Right hindlimb (tissue), 1 donor: ENCODE data around the gene ANXA6.

Source experiments
- DNase-seq: peaks from one replicate; pipeline ENCODE4 v3.0.0-alpha.2; 2018

Gene ANXA6

DNA sequence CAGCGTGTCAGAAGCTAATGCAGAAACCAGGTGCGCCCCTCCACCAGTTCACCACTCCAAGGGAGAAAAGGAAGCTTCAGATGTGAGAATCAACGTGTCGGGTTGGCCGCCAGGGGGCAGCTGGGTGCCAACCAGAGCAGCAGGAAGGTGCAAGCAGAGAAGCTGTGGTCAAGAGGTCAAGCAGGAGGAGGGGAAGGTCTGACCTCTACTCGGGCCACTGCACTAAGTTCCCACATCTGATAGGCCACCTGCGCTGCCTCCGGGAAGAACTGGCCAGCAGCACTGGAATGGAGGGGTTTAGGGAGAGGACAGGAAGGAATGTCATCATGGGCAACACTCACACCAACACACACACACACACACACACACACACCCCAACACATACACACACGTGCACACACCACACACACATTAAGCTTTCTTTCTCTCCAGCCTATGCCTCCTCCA lies 31.4 kb downstream of the ANXA6 start:
- peak; percentile 65 for DNase-seq

DNA sequence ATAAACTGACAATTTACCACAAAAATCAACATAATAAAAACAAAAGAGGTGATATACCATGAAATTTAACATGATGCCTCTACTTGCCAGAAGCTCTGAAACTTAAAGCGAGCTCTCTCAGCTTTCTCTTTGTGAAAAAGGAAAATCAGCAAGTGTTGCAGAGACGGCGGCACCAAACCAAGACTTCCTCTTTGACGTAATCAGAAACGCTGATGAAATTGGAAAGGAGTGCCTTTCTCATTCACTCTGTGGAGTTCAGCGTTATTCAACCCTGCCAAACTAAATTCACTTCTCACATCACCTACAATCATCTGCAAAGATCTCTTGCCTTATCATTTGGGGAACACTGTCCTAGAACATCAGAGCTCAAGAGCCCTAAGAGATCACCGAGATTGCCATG lies 32.2 kb downstream of the ANXA6 start:
- no peak for DNase-seq

GRCh38 chr5:151123897-151124751 lies 33.5 kb downstream of the ANXA6 start:
- DNase-seq, result no peak

DNA sequence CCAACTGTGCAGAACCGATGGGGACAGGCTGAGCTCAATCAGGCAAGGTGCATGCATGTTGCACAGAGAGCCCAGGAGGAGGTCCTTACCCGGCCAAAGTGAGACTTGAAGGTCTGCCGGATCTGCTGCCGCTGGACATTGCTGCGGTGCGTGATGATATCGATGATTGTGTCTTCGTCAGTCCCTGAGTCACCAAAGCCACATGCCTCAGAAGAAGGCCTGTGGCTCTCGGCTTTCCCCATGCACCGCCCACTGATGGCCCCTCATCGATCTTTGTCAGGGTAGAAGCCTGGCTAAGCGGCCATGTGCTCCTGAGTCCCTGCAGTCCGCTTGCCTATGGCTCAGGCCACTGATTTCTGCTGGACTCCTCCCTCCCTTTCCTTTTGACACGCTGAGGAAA lies 34.8 kb downstream of the ANXA6 start:
- no peak for DNase-seq

DNA sequence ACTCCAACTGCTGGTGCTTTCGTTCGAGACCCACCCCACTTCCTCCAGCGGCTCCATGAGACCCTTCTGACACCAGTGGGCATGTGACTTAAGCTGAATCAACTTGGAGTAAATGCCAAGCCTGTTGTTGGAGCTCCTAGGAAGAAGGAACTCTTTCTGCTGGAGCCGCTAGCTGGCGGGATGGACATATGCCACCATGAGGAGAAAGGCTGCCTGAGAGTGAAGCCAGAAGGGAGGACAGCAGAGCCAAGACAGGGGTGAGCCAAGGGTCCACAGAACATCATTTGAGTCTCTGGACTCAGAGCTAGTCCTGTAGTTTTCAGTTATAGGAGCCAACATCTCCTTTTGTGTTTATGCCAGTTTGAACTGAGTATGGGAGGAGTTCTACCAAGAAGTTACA lies 35.9 kb downstream of the ANXA6 start:
- DNase-seq, result no peak

DNA sequence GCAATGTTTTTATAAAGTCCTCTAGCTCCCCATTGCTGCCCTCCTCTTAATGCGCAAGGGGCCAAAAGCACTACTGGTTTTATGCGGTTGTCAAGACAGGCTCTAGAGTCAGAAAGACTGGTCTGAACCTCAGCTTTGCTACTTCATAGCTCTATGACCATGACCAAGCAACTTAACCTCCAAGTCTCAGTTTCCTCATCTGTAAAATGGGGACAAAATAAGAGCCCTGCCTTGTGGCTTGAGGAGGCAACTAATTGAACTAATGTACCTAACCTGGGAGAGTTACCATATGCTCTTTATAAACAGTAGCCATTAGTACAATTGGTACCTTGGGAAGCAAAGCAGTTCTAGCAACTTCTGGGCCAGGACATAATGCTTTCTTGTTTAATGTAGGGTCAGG lies 36.5 kb downstream of the ANXA6 start:
- DNase-seq, result no peak

DNA sequence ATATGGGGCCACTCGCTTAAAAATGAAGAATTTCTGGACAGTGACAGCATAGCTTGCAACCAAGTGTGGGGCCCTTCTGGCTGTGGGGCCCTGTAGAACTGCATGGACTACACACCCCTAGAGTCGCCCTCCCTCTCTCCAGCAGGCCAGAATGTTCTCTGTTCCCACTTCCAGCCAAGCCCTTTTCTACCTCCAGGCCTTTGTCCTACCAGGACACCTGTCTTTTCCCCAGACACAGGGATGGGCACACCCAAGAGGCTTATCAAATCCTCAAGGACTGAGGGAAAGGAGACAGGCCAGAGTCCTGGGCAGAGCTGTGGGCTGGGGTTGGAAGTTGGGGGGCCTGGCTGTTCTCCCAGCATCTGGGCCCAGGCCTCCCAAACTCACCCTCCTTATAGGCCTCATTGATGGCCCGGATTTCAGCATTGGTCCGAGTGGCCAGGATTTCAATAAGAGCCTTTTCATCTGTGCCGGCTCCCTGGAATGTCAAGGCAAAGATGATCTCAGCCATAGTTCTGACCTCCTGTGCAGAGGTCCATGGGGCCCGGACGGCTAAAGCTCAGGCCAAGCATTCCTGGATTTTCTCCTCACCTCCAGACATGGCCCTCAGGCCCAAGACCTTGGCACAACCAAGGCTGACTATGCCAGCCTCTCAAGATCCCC lies 38.5 kb downstream of the ANXA6 start:
- DNase-seq, result no peak

GRCh38 chr5:151115272-151115905 lies 42.2 kb downstream of the ANXA6 start:
- DNase-seq, result peak; percentile 84

DNA sequence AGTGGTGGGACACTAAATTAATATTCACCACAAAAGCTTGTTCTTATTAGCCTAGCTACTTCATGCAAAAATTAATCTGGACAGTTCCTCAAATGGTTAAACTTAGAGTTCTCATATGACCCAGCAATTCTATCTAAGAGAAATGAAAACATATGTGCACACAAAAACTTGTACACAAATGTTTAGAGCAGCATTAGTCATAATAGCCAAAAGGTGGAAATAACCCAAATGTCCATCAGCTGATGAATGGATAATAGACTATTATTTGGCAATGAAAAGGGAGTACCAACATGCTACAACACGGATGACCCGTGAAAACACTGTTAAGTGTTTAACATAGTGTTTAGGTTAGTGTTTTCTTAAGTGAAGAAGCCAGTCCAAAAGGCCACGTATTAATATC lies 43.9 kb downstream of the ANXA6 start:
- no peak for DNase-seq

DNA sequence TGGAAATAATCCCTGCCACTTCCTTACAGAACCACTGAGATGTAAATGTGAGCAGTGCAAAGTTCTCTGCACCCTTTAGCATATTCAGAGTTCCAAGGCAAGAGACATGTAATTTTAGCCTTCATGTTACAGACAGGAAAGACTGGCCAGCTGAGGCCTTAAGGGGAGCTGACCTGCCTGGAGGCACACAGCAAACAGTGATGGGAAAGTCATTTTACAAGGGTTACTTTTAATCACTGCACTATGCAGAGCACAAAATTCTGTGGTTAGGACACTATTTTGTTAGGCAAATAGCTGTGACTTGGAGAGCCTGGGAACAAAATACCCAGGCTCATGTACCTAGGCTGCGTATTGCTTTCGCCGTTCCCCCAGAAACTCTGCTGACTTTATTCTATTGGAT lies 46.6 kb downstream of the ANXA6 start:
- DNase-seq, result no peak

DNA sequence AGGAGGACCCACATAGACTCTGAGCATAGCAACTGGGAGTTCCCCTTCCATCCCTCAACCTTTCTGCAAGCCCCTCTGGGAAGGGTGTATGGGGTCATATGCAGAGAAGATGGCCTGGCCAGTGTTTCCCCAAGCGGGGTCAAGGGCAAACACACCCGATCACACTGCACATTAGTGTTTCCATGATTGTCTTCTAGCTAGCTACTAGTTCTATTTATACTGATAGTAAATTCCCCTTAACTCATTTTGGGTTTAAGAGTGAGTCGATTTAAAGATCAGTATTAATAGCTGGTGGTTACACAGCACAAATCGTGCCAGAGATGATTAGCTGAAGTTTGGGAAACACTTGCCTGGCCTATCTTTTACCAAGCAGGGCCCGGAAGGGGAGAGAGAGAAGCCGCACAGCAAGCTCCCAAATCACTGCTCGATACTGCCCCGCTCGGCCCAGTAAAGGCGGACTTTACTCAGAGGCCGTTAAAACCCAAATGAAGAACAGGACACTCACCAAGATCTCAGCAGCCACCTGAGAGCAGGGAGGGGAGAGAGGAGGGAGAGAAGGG lies 47.4 kb downstream of the ANXA6 start:
- no peak for DNase-seq

DNA sequence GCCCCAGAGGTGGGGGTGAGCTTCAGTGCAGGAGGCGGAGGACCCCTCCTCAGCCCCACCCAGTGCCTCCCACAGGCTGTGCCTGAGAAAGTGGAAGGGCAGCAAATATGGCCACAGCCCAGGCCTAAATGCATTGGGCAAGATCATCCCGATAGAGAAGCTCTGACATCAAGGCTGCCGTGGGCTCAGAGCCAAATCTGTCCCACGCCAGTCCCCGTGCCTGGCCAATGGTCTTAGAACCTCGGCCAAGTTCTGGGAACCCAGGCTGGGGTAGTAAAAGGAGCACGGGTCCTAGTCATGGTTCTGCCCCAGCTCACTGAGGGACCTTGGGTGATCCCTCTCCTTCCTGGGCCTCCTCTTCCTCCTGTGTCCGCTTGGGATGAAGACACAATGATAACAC lies 49.0 kb downstream of the ANXA6 start:
- no peak for DNase-seq

DNA sequence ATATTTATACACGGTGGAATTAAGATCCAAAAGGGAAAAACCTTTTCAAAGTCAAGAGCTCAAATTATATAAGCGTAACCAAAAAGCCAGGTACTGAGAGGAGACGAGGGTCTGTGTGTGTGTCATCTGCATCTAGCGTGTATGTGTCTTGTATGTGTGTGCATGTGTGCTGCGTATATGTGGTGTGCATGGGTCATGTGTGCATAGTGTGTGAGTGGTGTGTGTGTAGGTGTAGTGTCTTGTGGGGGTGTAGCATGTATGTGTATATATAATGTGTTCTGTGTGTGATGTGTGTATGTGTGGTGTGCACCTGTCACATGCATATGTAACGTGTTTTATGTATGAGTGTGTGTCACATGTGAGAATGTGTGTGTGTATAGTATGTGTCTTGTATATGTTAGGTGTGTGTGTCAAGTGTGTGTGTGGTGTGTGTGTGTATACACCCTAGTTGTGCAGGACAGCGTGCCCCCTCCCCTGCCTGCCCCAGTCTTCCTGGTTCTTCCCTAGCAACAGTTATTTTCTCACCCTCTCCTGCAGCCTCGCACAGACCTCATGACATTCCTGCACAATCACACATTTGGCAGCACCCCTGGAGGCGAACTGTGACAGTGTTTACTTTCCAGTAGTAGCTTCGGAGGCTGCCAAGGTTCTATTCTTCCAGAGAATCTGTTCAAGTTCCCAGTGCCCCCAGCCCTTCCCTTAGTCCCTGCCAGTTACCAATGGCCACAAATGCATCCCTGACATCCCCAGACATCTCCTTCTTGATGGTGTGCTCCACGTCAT lies 49.6 kb downstream of the ANXA6 start:
- no peak for DNase-seq

- DNase-seq, result no peak
Measured at GRCh38 chr5:151107084-151107483, 50.5 kb downstream of the ANXA6 start.

- DNase-seq, result no peak
Measured at GRCh38 chr5:151106509-151106908, 51.1 kb downstream of the ANXA6 start.

- DNase-seq, result no peak
Measured at GRCh38 chr5:151106043-151106442, 51.5 kb downstream of the ANXA6 start.

- DNase-seq, result no peak
Measured at GRCh38 chr5:151105561-151105960, 52.0 kb downstream of the ANXA6 start.

- DNase-seq, result no peak
Measured at GRCh38 chr5:151104795-151105194, 52.8 kb downstream of the ANXA6 start.

GRCh38 chr5:151101746-151102145 lies 55.8 kb downstream of the ANXA6 start:
- DNase-seq, result no peak

DNA sequence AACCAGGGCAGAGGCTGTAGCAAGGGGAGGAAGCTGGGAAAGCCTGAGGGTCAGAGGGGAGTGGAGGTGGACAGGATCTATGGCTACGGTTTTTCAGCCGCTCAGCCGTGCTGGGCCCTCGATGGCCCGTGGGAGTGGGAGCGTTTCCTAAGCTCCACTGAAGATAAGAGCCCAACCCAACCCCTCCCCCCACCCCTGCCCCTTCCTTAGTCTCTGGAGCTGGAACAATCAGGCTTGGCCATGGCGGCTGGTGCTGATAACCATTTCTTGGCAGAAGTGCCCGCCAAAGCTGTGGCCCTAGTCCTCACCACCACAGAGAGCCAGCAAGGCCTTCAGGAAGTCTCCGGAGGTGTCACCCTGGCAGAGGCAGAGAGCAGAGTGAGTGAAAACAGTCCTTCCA lies 56.4 kb downstream of the ANXA6 start:
- no peak for DNase-seq

GRCh38 chr5:151100681-151101080 lies 56.9 kb downstream of the ANXA6 start:
- no peak for DNase-seq

- DNase-seq, result no peak
Measured at GRCh38 chr5:151098768-151099121, 58.8 kb downstream of the ANXA6 start.
